ENCODE data around the gene INAFM2.

Gene INAFM2

DNA sequence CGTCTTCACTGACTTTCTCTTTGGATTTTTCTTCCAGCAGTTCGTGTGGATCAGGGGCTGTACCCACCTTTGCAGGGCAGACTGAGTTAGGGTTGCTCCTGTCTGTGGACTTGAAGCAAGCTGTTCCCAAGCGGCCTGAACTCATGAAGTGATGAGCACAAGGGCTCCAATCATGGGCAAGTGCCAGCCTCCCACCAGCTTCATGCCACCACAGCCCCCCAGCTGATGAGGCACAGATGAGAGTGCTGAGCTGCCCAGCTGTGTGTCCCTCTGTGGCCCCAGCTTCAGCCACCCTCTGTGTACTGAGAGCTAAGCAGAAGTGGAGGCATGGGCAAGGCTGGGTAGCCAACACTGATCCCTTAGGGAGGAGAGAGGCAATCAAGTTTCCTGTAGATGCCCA is 12.5 kb upstream of the INAFM2 start:
- H3K9me2 ChIP-seq (replicated peaks; ENCODE audit: control insufficient read depth, low read length), result no peaks in the 10 kb centered on the region
- H3K4me3 ChIP-seq (ENCODE audit: low read length), result no peak overlapping the region
- H3K9me3 ChIP-seq (ENCODE audit: control insufficient read depth, insufficient read depth, low read length), result no peaks in the 10 kb centered on the region
- TF ChIP-seq EZH2phosphoT487 (IDR thresholded peaks at IDR 0.05; ENCODE audit: borderline replicate concordance, low read length), result no peak
- peaks cover 32% of the 10 kb centered on the region for H3K4me1 ChIP-seq (ENCODE audit: control insufficient read depth, low read length)
- peaks cover 40% of the 10 kb centered on the region for H3K27me3 ChIP-seq (ENCODE audit: control insufficient read depth, low read length)
- H4K20me1 ChIP-seq (ENCODE audit: control insufficient read depth, insufficient read depth, low read depth, low read length), result no peaks in the 10 kb centered on the region
- H3K27ac ChIP-seq (ENCODE audit: low read depth, low read length), result no peak overlapping the region
- H3K79me2 ChIP-seq (ENCODE audit: control insufficient read depth, low read length), result no peaks in the 10 kb centered on the region
- no peak overlapping the region for H3K4me2 ChIP-seq (ENCODE audit: low read length)
- no peaks in the 10 kb centered on the region for H3F3A ChIP-seq (ENCODE audit: control insufficient read depth, insufficient read depth)
- no peaks in the 10 kb centered on the region for H3K36me3 ChIP-seq (ENCODE audit: control insufficient read depth, low read length)

DNA sequence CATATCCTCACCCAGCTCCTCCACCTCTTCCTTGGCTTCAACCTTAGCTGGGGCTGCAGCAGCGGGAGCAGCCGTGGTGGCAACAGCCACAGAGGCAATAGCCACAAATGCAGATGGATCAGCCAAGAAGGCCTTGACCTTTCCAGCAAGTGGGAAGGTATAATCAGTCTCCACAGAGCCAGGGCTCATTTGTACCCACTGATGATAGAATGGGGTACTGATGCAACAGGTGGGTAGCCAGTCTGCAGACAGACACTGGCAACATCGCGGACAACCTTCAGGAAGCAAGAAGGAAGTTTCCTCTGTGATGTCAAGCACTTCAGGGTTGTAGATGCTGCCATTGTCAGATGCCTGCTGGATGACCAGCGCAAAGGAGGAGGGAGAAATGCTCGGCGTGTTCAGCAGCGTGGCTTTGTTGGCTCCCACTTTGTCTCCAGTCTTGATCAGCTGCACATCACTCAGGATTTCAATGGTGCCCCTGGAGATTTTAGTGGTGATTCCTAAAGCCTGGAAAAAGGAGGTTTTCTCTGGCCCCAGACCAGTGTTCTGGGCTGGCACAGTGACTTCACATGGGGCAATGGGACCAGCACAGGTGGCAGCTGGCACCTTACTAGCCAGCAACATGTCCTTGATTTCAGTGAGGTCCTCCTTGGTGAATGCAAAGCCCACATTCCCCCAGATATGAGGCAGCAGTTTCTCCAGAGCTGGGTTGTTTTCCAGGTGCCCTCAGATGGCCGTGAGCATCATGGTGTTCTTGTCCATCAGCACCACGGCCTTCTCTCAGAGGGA is 10.9 kb upstream of the INAFM2 start:
- H3K9me2 ChIP-seq (replicated peaks; ENCODE audit: control insufficient read depth, low read length), result no peaks in the 10 kb centered on the region
- H4K20me1 ChIP-seq (ENCODE audit: control insufficient read depth, insufficient read depth, low read depth, low read length), result no peaks in the 10 kb centered on the region
- no peak overlapping the region for H3K4me3 ChIP-seq (ENCODE audit: low read length)
- H3K4me1 ChIP-seq (ENCODE audit: control insufficient read depth, low read length), result peaks cover 21% of the 10 kb centered on the region
- H3K4me2 ChIP-seq (ENCODE audit: low read length), result no peak overlapping the region
- no peaks in the 10 kb centered on the region for H3K9me3 ChIP-seq (ENCODE audit: control insufficient read depth, insufficient read depth, low read length)
- H3K27ac ChIP-seq (ENCODE audit: low read depth, low read length), result no peak overlapping the region
- H3K27me3 ChIP-seq (ENCODE audit: control insufficient read depth, low read length), result peaks cover 55% of the 10 kb centered on the region
- H3K79me2 ChIP-seq (ENCODE audit: control insufficient read depth, low read length), result no peaks in the 10 kb centered on the region
- H3F3A ChIP-seq (ENCODE audit: control insufficient read depth, insufficient read depth), result no peaks in the 10 kb centered on the region
- TF ChIP-seq EZH2phosphoT487 (IDR thresholded peaks at IDR 0.05; ENCODE audit: borderline replicate concordance, low read length), result no peak
- TF ChIP-seq, protein P1, sequence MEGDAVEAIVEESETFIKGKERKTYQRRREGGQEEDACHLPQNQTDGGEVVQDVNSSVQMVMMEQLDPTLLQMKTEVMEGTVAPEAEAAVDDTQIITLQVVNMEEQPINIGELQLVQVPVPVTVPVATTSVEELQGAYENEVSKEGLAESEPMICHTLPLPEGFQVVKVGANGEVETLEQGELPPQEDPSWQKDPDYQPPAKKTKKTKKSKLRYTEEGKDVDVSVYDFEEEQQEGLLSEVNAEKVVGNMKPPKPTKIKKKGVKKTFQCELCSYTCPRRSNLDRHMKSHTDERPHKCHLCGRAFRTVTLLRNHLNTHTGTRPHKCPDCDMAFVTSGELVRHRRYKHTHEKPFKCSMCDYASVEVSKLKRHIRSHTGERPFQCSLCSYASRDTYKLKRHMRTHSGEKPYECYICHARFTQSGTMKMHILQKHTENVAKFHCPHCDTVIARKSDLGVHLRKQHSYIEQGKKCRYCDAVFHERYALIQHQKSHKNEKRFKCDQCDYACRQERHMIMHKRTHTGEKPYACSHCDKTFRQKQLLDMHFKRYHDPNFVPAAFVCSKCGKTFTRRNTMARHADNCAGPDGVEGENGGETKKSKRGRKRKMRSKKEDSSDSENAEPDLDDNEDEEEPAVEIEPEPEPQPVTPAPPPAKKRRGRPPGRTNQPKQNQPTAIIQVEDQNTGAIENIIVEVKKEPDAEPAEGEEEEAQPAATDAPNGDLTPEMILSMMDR (IDR thresholded peaks at IDR 0.05; ENCODE audit: low read depth, low read length, poor library complexity, severe bottlenecking), result no peak
- H3K36me3 ChIP-seq (ENCODE audit: control insufficient read depth, low read length), result no peaks in the 10 kb centered on the region

DNA sequence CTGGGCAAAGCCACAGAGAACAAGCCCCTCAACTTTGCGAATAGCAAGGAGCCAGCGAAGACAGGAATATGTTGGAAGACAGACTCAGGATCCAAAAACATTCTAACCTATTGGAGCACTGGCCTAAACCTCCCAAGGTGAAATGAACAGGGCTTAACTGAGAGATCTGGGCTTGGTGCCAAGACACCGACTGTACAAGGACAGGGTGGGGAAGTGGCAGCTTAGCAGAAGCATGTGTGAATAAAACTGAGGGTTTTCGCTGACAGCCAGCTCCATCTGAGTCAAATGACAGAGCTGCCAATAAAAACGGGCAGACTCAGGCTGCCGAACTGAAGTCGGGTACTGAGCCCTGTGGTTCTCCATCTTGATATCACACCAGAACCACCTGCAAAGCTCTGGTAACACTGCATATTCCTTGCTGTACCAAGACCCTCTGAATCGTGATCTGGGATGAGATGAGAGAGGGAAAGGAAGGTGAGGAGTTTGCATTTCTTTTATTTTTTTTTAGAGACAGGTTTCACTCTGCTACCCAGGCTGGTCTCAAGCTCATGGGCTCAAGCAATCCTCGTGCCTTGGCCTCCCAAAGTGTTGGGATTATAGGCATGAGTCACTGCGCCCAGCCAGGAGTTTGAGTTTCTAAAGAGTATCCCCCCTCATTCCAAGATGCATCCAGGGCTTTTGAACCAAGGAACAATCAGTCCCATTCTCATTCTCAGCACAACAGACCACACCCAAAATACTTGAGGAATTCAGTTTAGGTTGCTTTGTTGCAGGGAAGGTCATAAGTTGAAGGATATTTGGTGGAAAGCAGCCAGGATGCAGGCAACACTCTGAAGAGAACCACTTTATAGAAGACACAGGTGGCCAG is 9.7 kb upstream of the INAFM2 start:
- Histone ChIP-seq H3K4me3 (ENCODE audit: low read length) (no peak overlapping the region), H3F3A (ENCODE audit: control insufficient read depth, insufficient read depth) (no peaks in the 10 kb centered on the region), H3K4me1 (ENCODE audit: control insufficient read depth, low read length) (peaks cover 9% of the 10 kb centered on the region), H3K79me2 (ENCODE audit: control insufficient read depth, low read length) (no peaks in the 10 kb centered on the region), H3K9me2 (replicated peaks; ENCODE audit: control insufficient read depth, low read length) (no peaks in the 10 kb centered on the region), H3K27me3 (ENCODE audit: control insufficient read depth, low read length) (peaks cover 56% of the 10 kb centered on the region), H3K4me2 (ENCODE audit: low read length) (no peak overlapping the region), H4K20me1 (ENCODE audit: control insufficient read depth, insufficient read depth, low read depth, low read length) (no peaks in the 10 kb centered on the region), H3K36me3 (ENCODE audit: control insufficient read depth, low read length) (no peaks in the 10 kb centered on the region), H3K27ac (ENCODE audit: low read depth, low read length) (no peak overlapping the region), H3K9me3 (ENCODE audit: control insufficient read depth, insufficient read depth, low read length) (no peaks in the 10 kb centered on the region)
- TF ChIP-seq, protein P1 (IDR thresholded peaks at IDR 0.05; ENCODE audit: low read depth, low read length, poor library complexity, severe bottlenecking), result no peak
- no peak for TF ChIP-seq EZH2phosphoT487 (IDR thresholded peaks at IDR 0.05; ENCODE audit: borderline replicate concordance, low read length)
